Liver (tissue), 9 donors: ENCODE measurements around the gene MRPL40. TPM values are rescaled to one million over a fixed set of nuclear protein-coding genes. Genes with fewer than 3 reads are reported as not detected.

Experiments
- DNase-seq: peaks from one replicate; pipeline ENCODE4 v3.0.0-alpha.2; 2017; ENCODE audit warnings: low spot score
- H3K27ac ChIP-seq, 2 donors: one replicate each; pipeline ENCODE4 v1.7.0; 2013; ENCODE audit warnings: inconsistent platforms in 2 of 2, low read length in 2 of 2, control low read depth in 1 of 2, low read depth in 1 of 2, mild to moderate bottlenecking in 1 of 2
- H3K27me3 ChIP-seq, 4 donors: one replicate each; pipeline versions ENCODE4 v1.6.1 to v1.7.0; 2013; ENCODE audit warnings: low read length in 3 of 4, inconsistent platforms in 1 of 4, mild to moderate bottlenecking in 1 of 4, moderate library complexity in 1 of 4; ENCODE audit not compliant: control insufficient read depth in 4 of 4, insufficient read depth in 4 of 4
- H3K36me3 ChIP-seq, 4 donors: one replicate each; pipeline versions ENCODE4 v1.6.1 to v1.7.0; 2013; ENCODE audit warnings: low read length in 3 of 4, mild to moderate bottlenecking in 3 of 4, low read depth in 1 of 4, moderate library complexity in 1 of 4; ENCODE audit not compliant: control insufficient read depth in 4 of 4, insufficient read depth in 3 of 4
- H3K4me1 ChIP-seq, 4 donors: one replicate each; pipeline versions ENCODE4 v1.6.1 to v1.7.0; 2013; ENCODE audit warnings: low read length in 3 of 4, mild to moderate bottlenecking in 3 of 4, moderate library complexity in 1 of 4; ENCODE audit not compliant: control insufficient read depth in 4 of 4, insufficient read depth in 4 of 4
- H3K4me3 ChIP-seq, 3 donors: one replicate each; pipeline versions ENCODE4 v1.6.1 to v1.7.0; 2013; ENCODE audit warnings: low read length in 3 of 3, control low read depth in 1 of 3, low read depth in 1 of 3, mild to moderate bottlenecking in 1 of 3
- H3K9ac ChIP-seq, 2 donors: one replicate each; pipeline ENCODE4 v1.7.0; 2013; ENCODE audit warnings: low read length in 2 of 2, mild to moderate bottlenecking in 2 of 2, moderate library complexity in 2 of 2, control low read depth in 1 of 2, low read depth in 1 of 2
- H3K9me3 ChIP-seq, 4 donors: one replicate each; pipeline versions ENCODE4 v1.6.1 to v1.7.0; 2013; ENCODE audit warnings: low read length in 3 of 4; ENCODE audit not compliant: control insufficient read depth in 4 of 4
- ATF3 ChIP-seq: IDR thresholded peaks from 2 replicates; pipeline ENCODE4 v1.6.1; 2016; ENCODE audit warnings: antibody characterized with exemption
- CTCF ChIP-seq: fragments of 150-350 bp; IDR thresholded peaks from 2 replicates; pipeline ENCODE4 v1.5.1; 2017; ENCODE audit warnings: improper control_type of control experiment, low read depth, low read length; ENCODE audit not compliant: missing input control
- EGR1 ChIP-seq, 2 donors: IDR thresholded peaks; 2 replicates each; pipeline ENCODE4 v1.6.1; 2016 to 2018; ENCODE audit warnings: antibody characterized with exemption in 2 of 2, low read depth in 2 of 2
- FOXA2 ChIP-seq: IDR thresholded peaks from 2 replicates; pipeline ENCODE4 v1.6.1; 2016; ENCODE audit warnings: antibody characterized with exemption
- GABPA ChIP-seq, 2 donors: IDR thresholded peaks in 1 of 2; conservative IDR thresholded peaks in 1 of 2; 2 replicates each; pipeline ENCODE4 v1.6.1; 2016; ENCODE audit warnings: antibody characterized with exemption in 2 of 2, mild to moderate bottlenecking in 1 of 2, moderate library complexity in 1 of 2
- HNF4A ChIP-seq, 2 donors: conservative IDR thresholded peaks; 2 replicates each; pipeline ENCODE4 v1.6.1; 2016; ENCODE audit warnings: antibody characterized with exemption in 2 of 2, mild to moderate bottlenecking in 2 of 2
- HNF4G ChIP-seq: IDR thresholded peaks from 2 replicates; pipeline ENCODE4 v1.6.1; 2016; ENCODE audit warnings: antibody characterized with exemption
- JUND ChIP-seq, 2 donors: IDR thresholded peaks; 2 replicates each; pipeline ENCODE4 v1.6.1; 2016; ENCODE audit warnings: antibody characterized with exemption in 2 of 2
- MAX ChIP-seq: IDR thresholded peaks from 2 replicates; pipeline ENCODE4 v1.6.1; 2016; ENCODE audit warnings: antibody characterized with exemption
- NR2F2 ChIP-seq: IDR thresholded peaks from 2 replicates; pipeline ENCODE4 v1.6.1; 2016; ENCODE audit warnings: antibody characterized with exemption
- RAD21 ChIP-seq, 2 donors: IDR thresholded peaks; 2 replicates each; pipeline ENCODE4 v1.6.1; 2016; ENCODE audit warnings: antibody characterized with exemption in 2 of 2, mild to moderate bottlenecking in 2 of 2
- REST ChIP-seq: IDR thresholded peaks from 2 replicates; pipeline ENCODE4 v1.6.1; 2016; ENCODE audit warnings: antibody characterized with exemption, mild to moderate bottlenecking
- SP1 ChIP-seq: IDR thresholded peaks from 2 replicates; pipeline ENCODE4 v1.6.1; 2018; ENCODE audit warnings: antibody characterized with exemption, mild to moderate bottlenecking
- TAF1 ChIP-seq: conservative IDR thresholded peaks from 2 replicates; pipeline ENCODE4 v1.6.1; 2016; ENCODE audit warnings: antibody characterized with exemption, mild to moderate bottlenecking
- YY1 ChIP-seq: IDR thresholded peaks from 2 replicates; pipeline ENCODE4 v1.6.1; 2016; ENCODE audit warnings: antibody characterized with exemption, mild to moderate bottlenecking
- ZBTB33 ChIP-seq: IDR thresholded peaks from 2 replicates; pipeline ENCODE4 v1.6.1; 2016; ENCODE audit warnings: antibody characterized with exemption
- WGBS: extraction: QIAGEN DNeasy Blood & Tissue Kit; methylation state at CpG from one replicate; pipeline ENCODE4 v1.1.7; 2013; 5-methylcytosine and 5-hydroxymethylcytosine counted together
- polyA plus RNA-seq, 2 donors: library from polyadenylated mRNA; stranded (reverse) in 1 of 2; unstranded in 1 of 2; fragments of 200-250 nt in 1 of 2; fragments of >200 nt in 1 of 2; fragmentation: Nextera tagmentation in 1 of 2; extraction: Ambion mirVana in 1 of 2; gene quantifications; one replicate each; pipeline versions ENCODE4 v1.2.1 to v1.2.3, GENCODE V29; 2013 to 2015
- total RNA-seq, 2 donors: library from RNA; depleted of rRNA; stranded (reverse); fragments of >200 nt; gene quantifications; one replicate each; pipeline ENCODE4 v1.2.3, GENCODE V29; 2014
- donor health status: healthy.
- donor health status: healthy.
- donor health status: healthy.
- donor health status: healthy.
- donor health status: healthy.

MRPL40 gene
- total and polyA plus RNA-seq, 4 donors, result 11.3 to 52.0 (median 27.7) TPM

GRCh38 chr22:19401483-19401882 is 30.9 kb upstream of the MRPL40 start:
- Histone ChIP-seq H3K4me3 (no peak overlapping the region), H3K9ac (no peak overlapping the region), H3K9me3 (no peaks in the 10 kb centered on the region), H3K4me1 (peaks cover 0 to 10% (median 6%) of the 10 kb centered on the region in 4 donors), H3K36me3 (peaks cover 16 to 64% (median 41%) of the 10 kb centered on the region in 4 donors), H3K27ac (no peak overlapping the region), H3K27me3 (no peaks in the 10 kb centered on the region)
- no peak for TF ChIP-seq RAD21 (IDR thresholded peaks at IDR 0.05)
- no peak for TF ChIP-seq SP1
- TF ChIP-seq NR2F2, result no peak
- no peak for TF ChIP-seq CTCF
- no peak for TF ChIP-seq TAF1
- TF ChIP-seq EGR1 (IDR thresholded peaks at IDR 0.05; ENCODE audit: low read depth in 2 of 2), result no peak
- no peak for TF ChIP-seq HNF4G
- TF ChIP-seq JUND (IDR thresholded peaks at IDR 0.05), result no peak
- TF ChIP-seq REST, result no peak
- TF ChIP-seq HNF4A (conservative IDR thresholded peaks at IDR 0.05), result no peak
- TF ChIP-seq GABPA (IDR thresholded peaks at IDR 0.05 in 1 of 2, conservative IDR thresholded peaks at IDR 0.05 in 1 of 2), result no peak
- no peak for TF ChIP-seq YY1
- TF ChIP-seq ZBTB33, result no peak
- WGBS, result 97% methylated on average over 4 of the region's 4 CpGs
- no peak for DNase-seq

GRCh38 chr22:19402642-19403191 is 29.6 kb upstream of the MRPL40 start:
- Histone ChIP-seq H3K36me3 (peaks cover 10 to 64% (median 40%) of the 10 kb centered on the region in 4 donors), H3K4me3 (no peak overlapping the region), H3K27me3 (no peaks in the 10 kb centered on the region), H3K9ac (no peak overlapping the region), H3K4me1 (peaks cover 0 to 10% (median 6%) of the 10 kb centered on the region in 4 donors), H3K27ac (no peak overlapping the region), H3K9me3 (no peaks in the 10 kb centered on the region)
- no peak for TF ChIP-seq SP1
- TF ChIP-seq GABPA (IDR thresholded peaks at IDR 0.05 in 1 of 2, conservative IDR thresholded peaks at IDR 0.05 in 1 of 2), result no peak
- TF ChIP-seq ATF3, result no peak
- no peak for TF ChIP-seq FOXA2
- no peak for TF ChIP-seq EGR1 (IDR thresholded peaks at IDR 0.05; ENCODE audit: low read depth in 2 of 2)
- no peak for TF ChIP-seq NR2F2
- TF ChIP-seq REST, result no peak
- TF ChIP-seq HNF4G, result no peak
- TF ChIP-seq RAD21 (IDR thresholded peaks at IDR 0.05), result no peak
- no peak for TF ChIP-seq TAF1
- no peak for TF ChIP-seq HNF4A (conservative IDR thresholded peaks at IDR 0.05)
- no peak for TF ChIP-seq MAX
- TF ChIP-seq YY1, result no peak
- no peak for TF ChIP-seq ZBTB33
- TF ChIP-seq JUND (IDR thresholded peaks at IDR 0.05), result no peak
- no peak for DNase-seq
- WGBS, result 96% methylated on average over 4 of the region's 4 CpGs
